Neuron (in vitro differentiated cells): ENCODE measurements around the gene BTBD2.
"Not testable (repeated sequence)": the region's sequence is repeated elsewhere in the genome, so short reads cannot be mapped to it uniquely, and the experiment has no call there.

Source experiments
- H2AFZ ChIP-seq: one replicate; pipeline ENCODE4 v1.6.1; 2013; ENCODE audit warnings: low read depth, mild to moderate bottlenecking, inconsistent platforms, low read length, moderate library complexity
- H3K27me3 ChIP-seq: one replicate; pipeline ENCODE4 v1.6.1; 2013; ENCODE audit warnings: low read length; ENCODE audit not compliant: insufficient read depth
- H3K36me3 ChIP-seq: one replicate; pipeline ENCODE4 v1.6.1; 2013; ENCODE audit warnings: low read length; ENCODE audit not compliant: insufficient read depth
- H3K4me1 ChIP-seq: one replicate; pipeline ENCODE4 v1.6.1; 2013; ENCODE audit warnings: low read length; ENCODE audit not compliant: insufficient read depth
- H3K4me3 ChIP-seq: 2 replicates; pipeline ENCODE4 v1.5.1; 2013; ENCODE audit warnings: mild to moderate bottlenecking, low read length, moderate library complexity
- H3K9me3 ChIP-seq: one replicate; pipeline ENCODE4 v1.6.1; 2013; ENCODE audit warnings: low read length

BTBD2 gene

GRCh38 chr19:2003874-2004273 is 11.6 kb downstream of the BTBD2 start:
- H3K9me3 ChIP-seq = peaks cover 13% of the 10 kb centered on the region
- no peak overlapping the region for H3K4me3 ChIP-seq
- H2AFZ ChIP-seq = no peak overlapping the region
- H3K27me3 ChIP-seq = no peaks in the 10 kb centered on the region
- no peaks in the 10 kb centered on the region for H3K4me1 ChIP-seq
- H3K36me3 ChIP-seq = peaks cover 30% of the 10 kb centered on the region

GRCh38 chr19:1999856-2000515 is 15.5 kb downstream of the BTBD2 start:
- Histone ChIP-seq H3K9me3 (peaks cover 18% of the 10 kb centered on the region), H3K4me3 (no peak overlapping the region), H3K27me3 (no peaks in the 10 kb centered on the region), H3K4me1 (no peaks in the 10 kb centered on the region), H2AFZ (no peak overlapping the region), H3K36me3 (peaks cover 45% of the 10 kb centered on the region)

GRCh38 chr19:1998712-1999708 is 16.5 kb downstream of the BTBD2 start:
- Histone ChIP-seq H3K27me3 (no peaks in the 10 kb centered on the region), H3K9me3 (peaks cover 17% of the 10 kb centered on the region), H3K36me3 (peaks cover 47% of the 10 kb centered on the region), H2AFZ (no peak overlapping the region), H3K4me3 (no peak overlapping the region), H3K4me1 (no peaks in the 10 kb centered on the region)

- Histone ChIP-seq H3K36me3 (peaks cover 49% of the 10 kb centered on the region), H3K4me1 (no peaks in the 10 kb centered on the region), H3K27me3 (no peaks in the 10 kb centered on the region), H2AFZ (no peak overlapping the region), H3K4me3 (no peak overlapping the region), H3K9me3 (peaks cover 14% of the 10 kb centered on the region)
Measured at GRCh38 chr19:1997353-1998233, 17.9 kb downstream of the BTBD2 start.

GRCh38 chr19:1992759-1993260 is 22.7 kb downstream of the BTBD2 start:
- H2AFZ ChIP-seq = no peak overlapping the region
- no peak overlapping the region for H3K4me3 ChIP-seq
- H3K36me3 ChIP-seq = peaks cover 59% of the 10 kb centered on the region
- H3K9me3 ChIP-seq = peaks cover 7% of the 10 kb centered on the region
- no peaks in the 10 kb centered on the region for H3K4me1 ChIP-seq
- H3K27me3 ChIP-seq = no peaks in the 10 kb centered on the region

GRCh38 chr19:1991018-1991913 is 24.2 kb downstream of the BTBD2 start:
- Histone ChIP-seq H3K9me3 (peaks cover 4% of the 10 kb centered on the region), H3K36me3 (peaks cover 62% of the 10 kb centered on the region), H2AFZ (no peak overlapping the region), H3K4me3 (no peak overlapping the region), H3K27me3 (no peaks in the 10 kb centered on the region), H3K4me1 (no peaks in the 10 kb centered on the region)

- H2AFZ ChIP-seq = no peak overlapping the region
- peaks cover 65% of the 10 kb centered on the region for H3K36me3 ChIP-seq
- no peaks in the 10 kb centered on the region for H3K9me3 ChIP-seq
- no peaks in the 10 kb centered on the region for H3K27me3 ChIP-seq
- H3K4me3 ChIP-seq = no peak overlapping the region
- no peaks in the 10 kb centered on the region for H3K4me1 ChIP-seq
Measured at GRCh38 chr19:1990230-1991017, 25.1 kb downstream of the BTBD2 start.

GRCh38 chr19:1989513-1990229 is 25.8 kb downstream of the BTBD2 start:
- Histone ChIP-seq H3K4me3 (no peak overlapping the region), H3K36me3 (peaks cover 69% of the 10 kb centered on the region), H2AFZ (no peak overlapping the region), H3K9me3 (no peaks in the 10 kb centered on the region), H3K27me3 (no peaks in the 10 kb centered on the region), H3K4me1 (no peaks in the 10 kb centered on the region)

GRCh38 chr19:1988464-1988863 is 27.1 kb downstream of the BTBD2 start:
- peaks cover 72% of the 10 kb centered on the region for H3K36me3 ChIP-seq
- H3K27me3 ChIP-seq, H2AFZ ChIP-seq, H3K4me1 ChIP-seq, H3K4me3 ChIP-seq, H3K9me3 ChIP-seq: not testable (repeated sequence)

- no peaks in the 10 kb centered on the region for H3K9me3 ChIP-seq
- H2AFZ ChIP-seq = no peak overlapping the region
- H3K4me1 ChIP-seq = no peaks in the 10 kb centered on the region
- H3K4me3 ChIP-seq = no peak overlapping the region
- peaks cover 70% of the 10 kb centered on the region for H3K36me3 ChIP-seq
- no peaks in the 10 kb centered on the region for H3K27me3 ChIP-seq
Measured at GRCh38 chr19:1987197-1988187, 28.0 kb downstream of the BTBD2 start.
